ENCODE data around the gene C4orf46. TPM values are rescaled to one million over a fixed set of nuclear protein-coding genes. Genes with fewer than 3 reads are reported as not detected.

C4orf46 gene
- total RNA-seq, 1 experiment from 2014 or later = 20.4 TPM

Other genes starting within 250 kb of the C4orf46 start
- gene RXFP1, start 150.0 kb downstream of the C4orf46 start, total RNA-seq (2021) = 0.48 to 0.89 TPM (median 0.82 TPM) in 3 replicates
- gene ETFDH, start 409 bp upstream of the C4orf46 start, total RNA-seq (2021) = 12.4 to 15.1 TPM (median 13.2 TPM) in 3 replicates
- gene PPID, start 51.5 kb upstream of the C4orf46 start, total RNA-seq (2021) = 38.3 to 40.5 TPM (median 40.3 TPM) in 3 replicates
- 8.2 to 10.2 TPM (median 8.6 TPM) in 3 replicates for gene FNIP2, start 97.1 kb upstream of the C4orf46 start, total RNA-seq (2021)

All from WTC11 (cell line).